Gastroesophageal sphincter (tissue), 4 donors: ENCODE measurements around the gene VSIG1. TPM values are rescaled to one million over a fixed set of nuclear protein-coding genes. Genes with fewer than 3 reads are reported as not detected.

Source experiments
- ATAC-seq: fragments of 150-250 bp; one replicate; pipeline ENCODE4 v1.9.1; 2016; ENCODE audit warnings: mild to moderate bottlenecking, moderate library complexity
- H3K27ac ChIP-seq, 4 donors: fragments of 200-600 bp; sonication (generic) in 3 of 4; 1 replicate in 3 of 4; 2 replicates in 1 of 4; pipeline ENCODE4 v1.5.1; 2016 to 2019
- H3K27me3 ChIP-seq: fragments of 200-600 bp; sonication (generic); one replicate; pipeline ENCODE4 v1.5.1; 2019
- H3K36me3 ChIP-seq, 2 donors: fragments of 200-600 bp; sonication (generic); one replicate each; pipeline ENCODE4 v1.5.1; 2019; ENCODE audit warnings: control low read depth in 1 of 2
- H3K4me1 ChIP-seq, 3 donors: fragments of 200-600 bp; sonication (generic); 1 replicate in 2 of 3; 2 replicates in 1 of 3; pipeline ENCODE4 v1.5.1; 2016 to 2019; ENCODE audit warnings: control low read depth in 2 of 3
- H3K4me3 ChIP-seq, 2 donors: fragments of 200-600 bp; sonication (generic); one replicate each; pipeline ENCODE4 v1.5.1; 2019; ENCODE audit warnings: mild to moderate bottlenecking in 1 of 2, moderate library complexity in 1 of 2
- H3K9me3 ChIP-seq, 3 donors: fragments of 200-600 bp; sonication (generic); one replicate each; pipeline ENCODE4 v1.5.1; 2017 to 2019; ENCODE audit warnings: control low read depth in 2 of 3
- CTCF ChIP-seq, 4 experiments: fragments of 200-600 bp in 2 of 4; fragments of 450-650 bp in 2 of 4; sonication (generic) in 1 of 4; IDR thresholded peaks; one replicate each; pipeline ENCODE4 v1.5.1; 2017 to 2019; ENCODE audit warnings: antibody characterized with exemption in 4 of 4, mild to moderate bottlenecking in 2 of 4, moderate library complexity in 2 of 4
- EP300 ChIP-seq: sonication (generic); formaldehyde crosslinking; IDR thresholded peaks from one replicate; pipeline ENCODE4 v1.6.1; 2017; ENCODE audit warnings: antibody characterized with exemption, mild to moderate bottlenecking
- POLR2A ChIP-seq, 2 donors: fragments of 450-650 bp; IDR thresholded peaks; one replicate each; pipeline ENCODE4 v1.6.1; 2017; ENCODE audit warnings: antibody characterized with exemption in 2 of 2, mild to moderate bottlenecking in 2 of 2, moderate library complexity in 1 of 2
- POLR2AphosphoS5 ChIP-seq: sonication (generic); formaldehyde crosslinking; IDR thresholded peaks from one replicate; pipeline ENCODE4 v1.6.1; 2017; ENCODE audit warnings: antibody characterized with exemption
- WGBS, 2 donors: methylation state at CpG; one replicate each; pipeline ENCODE4 v1.1.5; 2018; ENCODE audit warnings: low coverage in 1 of 2; 5-methylcytosine and 5-hydroxymethylcytosine counted together
- total RNA-seq, 4 donors: library from RNA; depleted of rRNA; stranded (reverse); fragments of >200 nt; gene quantifications; one replicate each; pipeline ENCODE4 v1.1.0, GENCODE V29; 2016

Gene VSIG1
- total RNA-seq, 4 donors from 2014 or later: not detected

GRCh38 chrX:108105473-108105872 is 60.6 kb downstream of the VSIG1 start:
- H3K27me3 ChIP-seq: no peaks in the 10 kb centered on the region
- no peak for ATAC-seq
- no peak overlapping the region for H3K4me3 ChIP-seq
- TF ChIP-seq CTCF (IDR thresholded peaks at IDR 0.05): no peak
- TF ChIP-seq POLR2AphosphoS5: no peak
- no peak for TF ChIP-seq POLR2A (IDR thresholded peaks at IDR 0.05)
- no peak for TF ChIP-seq EP300
- no peaks in the 10 kb centered on the region for H3K9me3 ChIP-seq
- no peak overlapping the region for H3K27ac ChIP-seq
- no peaks in the 10 kb centered on the region for H3K4me1 ChIP-seq
- H3K36me3 ChIP-seq: no peaks in the 10 kb centered on the region

GRCh38 chrX:108114541-108114940 is 69.7 kb downstream of the VSIG1 start:
- no peak overlapping the region for H3K4me3 ChIP-seq
- no peaks in the 10 kb centered on the region for H3K27me3 ChIP-seq
- ATAC-seq: no peak
- H3K36me3 ChIP-seq: no peaks in the 10 kb centered on the region
- H3K9me3 ChIP-seq: no peaks in the 10 kb centered on the region
- TF ChIP-seq EP300 (no peak), CTCF (IDR thresholded peaks at IDR 0.05) (no peak), POLR2A (IDR thresholded peaks at IDR 0.05) (no peak)
- no peak overlapping the region for H3K27ac ChIP-seq
- H3K4me1 ChIP-seq: peaks cover 0 to 12% (median 0%) of the 10 kb centered on the region in 3 donors

GRCh38 chrX:108117988-108118387 is 73.1 kb downstream of the VSIG1 start:
- no peak for ATAC-seq
- WGBS, 2 donors: 32 to 64% methylated on average over 1 to 3 of the region's 3 CpGs
- no peak overlapping the region for H3K4me3 ChIP-seq
- no peaks in the 10 kb centered on the region for H3K36me3 ChIP-seq
- H3K27me3 ChIP-seq: no peaks in the 10 kb centered on the region
- H3K9me3 ChIP-seq: no peaks in the 10 kb centered on the region
- peaks cover 0 to 44% (median 0%) of the 10 kb centered on the region in 3 donors for H3K4me1 ChIP-seq
- H3K27ac ChIP-seq: no peak overlapping the region
- TF ChIP-seq EP300: no peak

- Histone ChIP-seq H3K9me3 (no peaks in the 10 kb centered on the region), H3K4me3 (no peak overlapping the region), H3K27ac (peak overlapping the region in 2 of 4 donors; percentile 14 to 34), H3K27me3 (no peaks in the 10 kb centered on the region), H3K36me3 (no peaks in the 10 kb centered on the region), H3K4me1 (peaks cover 0 to 49% (median 0%) of the 10 kb centered on the region in 3 donors)
- no peak for ATAC-seq
- no peak for TF ChIP-seq POLR2A (IDR thresholded peaks at IDR 0.05)
- TF ChIP-seq CTCF (IDR thresholded peaks at IDR 0.05): no peak
- TF ChIP-seq EP300: no peak
- TF ChIP-seq POLR2AphosphoS5: no peak
- 8 to 10% methylated on average over 2 to 3 of the region's 3 CpGs for WGBS, 2 donors
These were observed 76.4 kb downstream of the VSIG1 start for GRCh38 chrX:108121291-108121690.

- no peak for ATAC-seq
- peaks cover 0 to 4% of the 10 kb centered on the region in 2 donors for H3K36me3 ChIP-seq
- TF ChIP-seq EP300 (no peak), POLR2A (IDR thresholded peaks at IDR 0.05) (no peak), CTCF (IDR thresholded peaks at IDR 0.05) (no peak), POLR2AphosphoS5 (no peak)
- peaks cover 0 to 43% (median 0%) of the 10 kb centered on the region in 3 donors for H3K4me1 ChIP-seq
- no peak overlapping the region for H3K4me3 ChIP-seq
- H3K27ac ChIP-seq: no peak overlapping the region
- H3K9me3 ChIP-seq: no peaks in the 10 kb centered on the region
- H3K27me3 ChIP-seq: no peaks in the 10 kb centered on the region
- no CpG with 5 or more reads among the region's 2 CpGs for WGBS, 2 donors
These were observed 77.9 kb downstream of the VSIG1 start for GRCh38 chrX:108122748-108123147.
